ENCODE measurements around the gene ART1. TPM values are rescaled to one million over a fixed set of nuclear protein-coding genes. Genes with fewer than 3 reads are reported as not detected.

Gene ART1
- total and polyA plus RNA-seq, 3 experiments from 2014 or later, result not detected

- H3K9me3 Mint-ChIP-seq, result no peaks in the 10 kb centered on the region
- Histone ChIP-seq H3K4me1 (ENCODE audit: insufficient read depth, low read length) (no peaks in the 10 kb centered on the region), H3K27me3 (ENCODE audit: insufficient read depth, low read length, poor library complexity, severe bottlenecking) (no peaks in the 10 kb centered on the region), H3K4me3 (ENCODE audit: low read length) (no peak overlapping the region), H3K9me3 (ENCODE audit: low read length) (no peaks in the 10 kb centered on the region), H3K36me3 (ENCODE audit: insufficient read depth, low read length) (no peaks in the 10 kb centered on the region), H3K27ac (ENCODE audit: low read depth, low read length) (no peak overlapping the region)
- DNase-seq, result no peak
- CTCF ChIA-PET, result no interaction called here
- POLR2A ChIA-PET, result no interaction called here
- peak overlapping the region in 4 of 8 donors; percentile 29 to 59 (median 40) for H3K27ac Mint-ChIP-seq
- H3K27me3 Mint-ChIP-seq, result no peaks in the 10 kb centered on the region
- no peaks in the 10 kb centered on the region for H3K4me1 Mint-ChIP-seq
- no peak overlapping the region for H3K4me3 Mint-ChIP-seq
- peaks cover 8 to 57% (median 11%) of the 10 kb centered on the region in 3 donors for H3K36me3 Mint-ChIP-seq
Measured at GRCh38 chr11:3665336-3666022, 20.6 kb downstream of the ART1 start.

GRCh38 chr11:3666023-3666530, 21.1 kb downstream of the ART1 start:
- ChIA-PET POLR2A (no interaction called here), CTCF (no interaction called here)
- Mint-ChIP-seq H3K27me3 (no peaks in the 10 kb centered on the region), H3K36me3 (peaks cover 9 to 63% (median 11%) of the 10 kb centered on the region in 3 donors), H3K4me3 (no peak overlapping the region), H3K4me1 (no peaks in the 10 kb centered on the region), H3K27ac (no peak overlapping the region), H3K9me3 (no peaks in the 10 kb centered on the region)
- Histone ChIP-seq H3K27me3 (ENCODE audit: insufficient read depth, low read length, poor library complexity, severe bottlenecking) (no peaks in the 10 kb centered on the region), H3K27ac (ENCODE audit: low read depth, low read length) (no peak overlapping the region), H3K9me3 (ENCODE audit: low read length) (no peaks in the 10 kb centered on the region), H3K4me1 (ENCODE audit: insufficient read depth, low read length) (no peaks in the 10 kb centered on the region), H3K4me3 (ENCODE audit: low read length) (no peak overlapping the region), H3K36me3 (ENCODE audit: insufficient read depth, low read length) (no peaks in the 10 kb centered on the region)
- DNase-seq, result no peak

- no peak overlapping the region for H3K4me3 Mint-ChIP-seq
- ChIA-PET CTCF (no interaction called here), POLR2A (no interaction called here)
- no peaks in the 10 kb centered on the region for H3K27me3 Mint-ChIP-seq
- H3K9me3 Mint-ChIP-seq, result no peaks in the 10 kb centered on the region
- Histone ChIP-seq H3K36me3 (ENCODE audit: insufficient read depth, low read length) (no peaks in the 10 kb centered on the region), H3K27me3 (ENCODE audit: insufficient read depth, low read length, poor library complexity, severe bottlenecking) (no peaks in the 10 kb centered on the region), H3K27ac (ENCODE audit: low read depth, low read length) (no peak overlapping the region), H3K4me1 (ENCODE audit: insufficient read depth, low read length) (no peaks in the 10 kb centered on the region), H3K4me3 (ENCODE audit: low read length) (no peak overlapping the region), H3K9me3 (ENCODE audit: low read length) (no peaks in the 10 kb centered on the region)
- no peak for DNase-seq
- peaks cover 11 to 76% (median 13%) of the 10 kb centered on the region in 3 donors for H3K36me3 Mint-ChIP-seq
- H3K27ac Mint-ChIP-seq, result no peak overlapping the region
- H3K4me1 Mint-ChIP-seq, result no peaks in the 10 kb centered on the region
Measured at GRCh38 chr11:3667149-3668035, 22.5 kb downstream of the ART1 start.

GRCh38 chr11:3669128-3669527, 24.2 kb downstream of the ART1 start:
- ChIA-PET POLR2A (no interaction called here), CTCF (no interaction called here)
- Histone ChIP-seq H3K4me1 (ENCODE audit: insufficient read depth, low read length) (no peaks in the 10 kb centered on the region), H3K27ac (ENCODE audit: low read depth, low read length) (no peak overlapping the region), H3K27me3 (ENCODE audit: insufficient read depth, low read length, poor library complexity, severe bottlenecking) (no peaks in the 10 kb centered on the region), H3K9me3 (ENCODE audit: low read length) (no peaks in the 10 kb centered on the region), H3K36me3 (ENCODE audit: insufficient read depth, low read length) (peaks cover 2% of the 10 kb centered on the region), H3K4me3 (ENCODE audit: low read length) (no peak overlapping the region)
- no peaks in the 10 kb centered on the region for H3K27me3 Mint-ChIP-seq
- no peaks in the 10 kb centered on the region for H3K4me1 Mint-ChIP-seq
- H3K4me3 Mint-ChIP-seq, result no peak overlapping the region
- DNase-seq, result no peak
- no peaks in the 10 kb centered on the region for H3K9me3 Mint-ChIP-seq
- peak overlapping the region in 1 of 8 donors; percentile 63 for H3K27ac Mint-ChIP-seq
- peaks cover 11 to 92% (median 15%) of the 10 kb centered on the region in 3 donors for H3K36me3 Mint-ChIP-seq

- H3K27ac Mint-ChIP-seq, result no peak overlapping the region
- no peak overlapping the region for H3K4me3 Mint-ChIP-seq
- Histone ChIP-seq H3K36me3 (ENCODE audit: insufficient read depth, low read length) (peaks cover 7% of the 10 kb centered on the region), H3K4me1 (ENCODE audit: insufficient read depth, low read length) (no peaks in the 10 kb centered on the region), H3K4me3 (ENCODE audit: low read length) (no peak overlapping the region), H3K9me3 (ENCODE audit: low read length) (no peaks in the 10 kb centered on the region), H3K27me3 (ENCODE audit: insufficient read depth, low read length, poor library complexity, severe bottlenecking) (no peaks in the 10 kb centered on the region), H3K27ac (ENCODE audit: low read depth, low read length) (no peak overlapping the region)
- H3K27me3 Mint-ChIP-seq, result no peaks in the 10 kb centered on the region
- ChIA-PET CTCF (no interaction called here), POLR2A (no interaction called here)
- no peaks in the 10 kb centered on the region for H3K9me3 Mint-ChIP-seq
- DNase-seq, result no peak
- no peaks in the 10 kb centered on the region for H3K4me1 Mint-ChIP-seq
- H3K36me3 Mint-ChIP-seq, result peaks cover 11 to 95% (median 16%) of the 10 kb centered on the region in 3 donors
Measured at GRCh38 chr11:3669742-3670183, 24.8 kb downstream of the ART1 start.

- H3K27me3 Mint-ChIP-seq, result no peaks in the 10 kb centered on the region
- Histone ChIP-seq H3K9me3 (ENCODE audit: low read length) (no peaks in the 10 kb centered on the region), H3K4me1 (ENCODE audit: insufficient read depth, low read length) (no peaks in the 10 kb centered on the region), H3K27ac (ENCODE audit: low read depth, low read length) (no peak within 1 kb of the TSS), H3K36me3 (ENCODE audit: insufficient read depth, low read length) (peaks cover 23% of the 10 kb centered on the region), H3K27me3 (ENCODE audit: insufficient read depth, low read length, poor library complexity, severe bottlenecking) (no peaks in the 10 kb centered on the region), H3K4me3 (ENCODE audit: low read length) (no peak within 1 kb of the TSS)
- H3K27ac Mint-ChIP-seq, result peak within 1 kb of the TSS in 6 of 8 donors; percentile 18 to 89 (median 61)
- ChIA-PET POLR2A (no interaction called here), CTCF (no interaction called here)
- no peak within 1 kb of the TSS for H3K4me3 Mint-ChIP-seq
- H3K9me3 Mint-ChIP-seq, result no peaks in the 10 kb centered on the region
- DNase-seq, result no peak
- peaks cover 9 to 93% (median 26%) of the 10 kb centered on the region in 3 donors for H3K36me3 Mint-ChIP-seq
- no peaks in the 10 kb centered on the region for H3K4me1 Mint-ChIP-seq
Measured at GRCh38 chr11:3671334-3672254, 26.7 kb downstream of the ART1 start, which contains the start of gene CHRNA10. Gene CHRNA10 (minus strand): TSS chr11:3671384. CDS start chr11:3671312, 72 bp downstream.

GRCh38 chr11:3674189-3674588, 29.3 kb downstream of the ART1 start:
- H3K27me3 ChIP-seq (ENCODE audit: insufficient read depth, low read length, poor library complexity, severe bottlenecking), result no peaks in the 10 kb centered on the region
- CTCF ChIA-PET, result no interaction called here
- no peaks in the 10 kb centered on the region for H3K4me1 ChIP-seq (ENCODE audit: insufficient read depth, low read length)
- no peaks in the 10 kb centered on the region for H3K9me3 ChIP-seq (ENCODE audit: low read length)
- POLR2A ChIA-PET, result no interaction called here
- Mint-ChIP-seq H3K36me3 (peaks cover 11 to 96% (median 32%) of the 10 kb centered on the region in 3 donors), H3K4me3 (no peak overlapping the region), H3K27me3 (peaks cover 0 to 1% of the 10 kb centered on the region in 2 donors), H3K4me1 (no peaks in the 10 kb centered on the region), H3K27ac (peak overlapping the region in 2 of 8 donors; percentile 11 to 28), H3K9me3 (no peaks in the 10 kb centered on the region)
- peaks cover 44% of the 10 kb centered on the region for H3K36me3 ChIP-seq (ENCODE audit: insufficient read depth, low read length)
- DNase-seq, result no peak
- H3K27ac ChIP-seq (ENCODE audit: low read depth, low read length), result no peak overlapping the region
- H3K4me3 ChIP-seq (ENCODE audit: low read length), result no peak overlapping the region

Data from CD8-positive, alpha-beta memory T cell (primary cell).